LNCAP (cell line): Measurements from ENCODE around the gene BTAF1.

ENCODE experiments used
- TF ChIP-seq, protein P1 (sequence below): fragments of 450-650 bp; IDR thresholded peaks from 2 replicates; pipeline ENCODE4 v1.5.1; 2017; ENCODE audit warnings: mild to moderate bottlenecking

Gene BTAF1

DNA sequence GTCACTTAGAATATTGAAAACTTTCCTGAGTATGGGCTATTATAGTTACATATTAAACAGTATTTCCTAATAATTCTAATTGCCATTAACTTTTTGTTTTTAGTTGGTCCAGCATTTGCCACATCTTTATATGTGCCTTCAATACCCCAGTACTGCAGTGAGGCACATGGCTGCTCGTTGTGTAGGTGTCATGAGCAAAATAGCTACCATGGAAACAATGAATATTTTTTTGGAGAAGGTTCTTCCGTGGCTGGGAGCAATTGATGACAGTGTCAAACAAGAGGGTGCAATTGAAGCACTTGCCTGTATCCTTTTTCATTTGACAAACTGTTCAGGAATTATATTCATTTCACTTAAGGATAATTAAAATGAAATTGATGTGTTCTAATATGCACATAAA lies 72.7 kb downstream of the BTAF1 start:
- TF ChIP-seq, protein P1, sequence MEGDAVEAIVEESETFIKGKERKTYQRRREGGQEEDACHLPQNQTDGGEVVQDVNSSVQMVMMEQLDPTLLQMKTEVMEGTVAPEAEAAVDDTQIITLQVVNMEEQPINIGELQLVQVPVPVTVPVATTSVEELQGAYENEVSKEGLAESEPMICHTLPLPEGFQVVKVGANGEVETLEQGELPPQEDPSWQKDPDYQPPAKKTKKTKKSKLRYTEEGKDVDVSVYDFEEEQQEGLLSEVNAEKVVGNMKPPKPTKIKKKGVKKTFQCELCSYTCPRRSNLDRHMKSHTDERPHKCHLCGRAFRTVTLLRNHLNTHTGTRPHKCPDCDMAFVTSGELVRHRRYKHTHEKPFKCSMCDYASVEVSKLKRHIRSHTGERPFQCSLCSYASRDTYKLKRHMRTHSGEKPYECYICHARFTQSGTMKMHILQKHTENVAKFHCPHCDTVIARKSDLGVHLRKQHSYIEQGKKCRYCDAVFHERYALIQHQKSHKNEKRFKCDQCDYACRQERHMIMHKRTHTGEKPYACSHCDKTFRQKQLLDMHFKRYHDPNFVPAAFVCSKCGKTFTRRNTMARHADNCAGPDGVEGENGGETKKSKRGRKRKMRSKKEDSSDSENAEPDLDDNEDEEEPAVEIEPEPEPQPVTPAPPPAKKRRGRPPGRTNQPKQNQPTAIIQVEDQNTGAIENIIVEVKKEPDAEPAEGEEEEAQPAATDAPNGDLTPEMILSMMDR: no peak

DNA sequence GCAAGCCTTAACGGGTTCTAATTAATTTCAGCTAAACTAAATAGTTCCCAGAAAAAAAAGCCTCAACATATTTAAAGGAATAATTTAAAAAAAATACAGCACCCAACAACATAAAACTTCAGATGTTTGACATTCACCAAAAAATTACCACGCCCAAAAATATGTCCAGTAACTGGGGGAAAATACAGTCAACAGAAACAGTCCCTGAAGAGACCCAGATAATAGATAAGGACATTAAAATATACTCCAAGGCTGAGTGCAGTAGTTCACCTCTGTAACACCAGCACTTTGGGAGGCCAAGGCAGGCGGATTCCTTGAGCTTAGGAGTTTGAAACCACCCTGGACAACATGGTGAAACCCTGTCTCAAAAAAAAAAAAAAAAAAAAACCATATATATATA lies 78.0 kb downstream of the BTAF1 start:
- TF ChIP-seq, protein P1: no peak

DNA sequence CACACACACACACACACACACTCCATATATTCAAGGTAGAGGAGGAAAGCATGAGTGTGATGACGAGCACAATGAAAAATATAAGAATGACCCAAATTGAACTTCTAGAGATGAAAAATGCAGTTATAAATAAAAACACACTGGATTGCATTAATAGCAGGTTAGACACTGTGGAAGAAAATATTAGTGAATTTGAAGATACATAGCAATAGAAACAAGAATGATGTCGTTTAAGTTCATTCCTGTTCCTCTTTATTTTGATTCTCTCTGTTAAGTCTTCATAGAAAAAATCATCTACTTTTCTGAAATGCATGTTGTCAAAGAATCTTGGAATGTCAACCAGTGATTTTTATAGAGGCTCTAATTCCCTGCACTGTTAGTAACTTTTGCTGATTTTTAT lies 78.4 kb downstream of the BTAF1 start:
- TF ChIP-seq, protein P1: no peak

DNA sequence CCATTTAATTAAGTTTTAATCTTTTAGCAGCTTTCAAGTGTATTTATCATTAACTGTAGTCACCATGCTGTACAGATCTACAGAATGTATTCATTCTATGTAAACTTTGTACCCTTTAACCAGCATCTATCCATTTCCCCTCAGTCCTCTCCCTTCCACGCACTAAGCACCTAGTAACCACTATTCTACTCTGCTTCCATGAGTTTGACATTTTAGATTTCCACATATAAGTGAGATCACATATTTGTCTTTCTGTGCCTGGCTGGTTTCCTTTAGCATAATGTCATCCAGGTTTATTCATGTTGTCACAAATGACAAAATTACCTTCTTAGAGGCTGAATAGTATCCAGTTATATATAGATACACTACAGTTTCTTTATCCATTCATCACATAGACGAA lies 79.7 kb downstream of the BTAF1 start:
- TF ChIP-seq, protein P1: no peak

DNA sequence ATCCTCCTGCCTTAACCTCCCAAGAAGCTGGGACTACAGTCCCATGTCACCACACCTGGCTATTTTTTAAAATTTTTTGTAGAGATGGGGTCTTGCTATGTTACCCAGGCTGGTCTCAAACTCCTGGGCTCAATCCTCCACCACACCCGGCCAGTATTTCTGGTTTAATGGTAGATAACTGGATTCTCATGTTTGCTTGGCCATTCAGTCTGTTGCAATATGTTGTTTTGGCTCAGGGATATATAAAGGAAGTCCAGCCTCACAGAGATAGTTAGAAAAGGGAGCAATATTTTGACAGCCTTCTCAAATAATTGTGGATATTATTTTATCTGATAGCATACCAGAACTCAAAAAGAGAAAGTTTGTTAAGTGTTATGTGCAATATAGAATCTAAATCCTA lies 82.4 kb downstream of the BTAF1 start:
- TF ChIP-seq, protein P1: no peak

DNA sequence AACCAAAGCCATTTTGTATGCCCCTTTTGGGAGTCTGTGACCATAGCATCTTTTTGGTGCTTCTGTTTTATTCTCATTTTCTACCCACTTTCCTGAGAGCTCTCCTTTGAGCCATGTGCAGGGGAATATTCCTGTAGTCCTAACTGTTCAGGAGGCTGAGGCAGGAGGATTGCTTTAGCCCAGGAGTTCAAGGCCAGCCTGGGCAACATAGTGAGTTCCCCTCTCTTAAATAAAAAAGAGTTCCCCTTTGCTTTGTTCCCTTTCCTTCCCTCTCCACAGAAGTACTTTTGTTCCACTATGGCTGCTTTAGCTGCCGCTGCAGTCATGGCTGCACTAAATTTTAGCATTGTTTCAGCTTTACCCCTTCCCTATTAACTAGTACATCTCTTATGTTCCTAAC lies 85.9 kb downstream of the BTAF1 start:
- TF ChIP-seq, protein P1: no peak

DNA sequence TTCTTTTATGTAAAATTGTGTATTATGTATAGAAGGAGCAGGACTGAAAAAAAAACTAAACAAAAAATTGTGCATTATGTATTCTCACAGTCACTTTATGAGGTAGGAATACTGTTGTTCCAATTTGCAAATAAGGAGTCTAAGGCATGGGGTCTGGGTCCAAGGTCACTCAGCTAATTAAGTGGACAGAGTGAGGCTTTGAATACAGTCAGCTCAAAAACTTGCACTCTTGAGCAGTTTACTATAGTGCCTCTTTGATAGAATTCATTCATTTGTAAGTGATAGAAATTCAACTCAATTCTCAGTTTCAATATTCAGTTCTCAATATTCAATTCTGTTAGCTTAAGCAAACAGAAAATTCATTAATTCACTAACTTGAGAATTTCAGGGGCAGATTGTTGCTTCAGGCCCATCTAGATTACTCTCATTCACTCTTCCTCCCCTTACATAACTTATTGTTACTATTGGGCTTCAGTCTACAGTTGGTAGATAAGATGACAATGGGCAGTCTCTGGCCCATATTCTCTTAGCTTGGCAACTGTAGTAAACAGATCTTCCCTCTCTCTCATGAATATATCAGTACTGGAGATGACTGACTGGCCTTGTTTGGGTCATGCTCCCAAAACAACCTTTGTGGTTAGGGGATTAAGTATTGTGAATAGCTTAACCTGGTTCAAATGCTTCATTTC lies 86.6 kb downstream of the BTAF1 start:
- TF ChIP-seq, protein P1: no peak
